SK-N-SH treated with all-trans-retinoic acid at 6 μM for 48 hours (cell line): ENCODE measurements around the gene C1QL1.

Experiments
- ARNTL ChIP-seq: fragments of 450-650 bp; formaldehyde crosslinking; IDR thresholded peaks from 2 replicates; pipeline ENCODE4 v1.5.0; 2020; ENCODE audit warnings: low read depth, mild to moderate bottlenecking, moderate library complexity, borderline replicate concordance
- BACH2 ChIP-seq: fragments of 250-450 bp; sonication (Bioruptor Pico); IDR thresholded peaks from 2 replicates; pipeline ENCODE4 v1.9.0; 2021; ENCODE audit warnings: mild to moderate bottlenecking, borderline replicate concordance
- CREB5 ChIP-seq: fragments of 250-450 bp; sonication (Bioruptor Pico); IDR thresholded peaks from 2 replicates; pipeline ENCODE4 v1.5.1; 2020; ENCODE audit warnings: low read depth, mild to moderate bottlenecking, moderate library complexity
- CSDC2 ChIP-seq: fragments of 250-450 bp; sonication (Bioruptor Pico); IDR thresholded peaks from 2 replicates; pipeline ENCODE4 v1.5.0; 2020; ENCODE audit warnings: mild to moderate bottlenecking, moderate library complexity
- GLIS3 ChIP-seq: fragments of 250-450 bp; sonication (Bioruptor Pico); IDR thresholded peaks from 2 replicates; pipeline ENCODE4 v1.5.0; 2020; ENCODE audit warnings: mild to moderate bottlenecking, moderate library complexity
- PATZ1 ChIP-seq: fragments of 250-450 bp; sonication (Bioruptor Pico); IDR thresholded peaks from 2 replicates; pipeline ENCODE4 v1.8.0; 2020; ENCODE audit warnings: mild to moderate bottlenecking, moderate library complexity, borderline replicate concordance
- PPARA ChIP-seq: fragments of 250-450 bp; sonication (Bioruptor Pico); IDR thresholded peaks from 2 replicates; pipeline ENCODE4 v1.5.0; 2020; ENCODE audit warnings: mild to moderate bottlenecking, borderline replicate concordance
- TCF4 ChIP-seq: fragments of 250-450 bp; sonication (Bioruptor Pico); IDR thresholded peaks from 2 replicates; pipeline ENCODE4 v1.8.0; 2021; ENCODE audit warnings: mild to moderate bottlenecking, moderate library complexity, borderline replicate concordance
- TOX ChIP-seq: fragments of 250-450 bp; sonication (Bioruptor Pico); IDR thresholded peaks from 2 replicates; pipeline ENCODE4 v1.8.0; 2021; ENCODE audit warnings: mild to moderate bottlenecking, moderate library complexity, borderline replicate concordance
- TSHZ2 ChIP-seq: fragments of 250-450 bp; sonication (Bioruptor Pico); IDR thresholded peaks from 2 replicates; pipeline ENCODE4 v1.5.0; 2020; ENCODE audit warnings: mild to moderate bottlenecking, moderate library complexity
- ZC3H10 ChIP-seq: fragments of 250-450 bp; sonication (Bioruptor Pico); IDR thresholded peaks from 2 replicates; pipeline ENCODE4 v1.5.1; 2021; ENCODE audit warnings: mild to moderate bottlenecking, moderate library complexity
- ZFP3 ChIP-seq: fragments of 250-450 bp; sonication (Bioruptor Pico); IDR thresholded peaks from 2 replicates; pipeline ENCODE4 v1.5.0; 2020; ENCODE audit warnings: mild to moderate bottlenecking, moderate library complexity
- ZFP30 ChIP-seq: fragments of 450-650 bp; formaldehyde crosslinking; IDR thresholded peaks from 2 replicates; pipeline ENCODE4 v1.5.0; 2022; ENCODE audit warnings: mild to moderate bottlenecking, moderate library complexity
- ZNF70 ChIP-seq: fragments of 450-650 bp; formaldehyde crosslinking; IDR thresholded peaks from 2 replicates; pipeline ENCODE4 v1.5.0; 2020; ENCODE audit warnings: mild to moderate bottlenecking, moderate library complexity

GRCh38 chr17:44995436-44996001, 27.4 kb upstream of the C1QL1 start:
- TF ChIP-seq PATZ1 (CRISPR knock-in tag): no peak
- TF ChIP-seq GLIS3 (CRISPR knock-in tag): no peak
- TF ChIP-seq ARNTL (CRISPR knock-in tag): no peak
- no peak for TF ChIP-seq ZFP30 (CRISPR knock-in tag)
- no peak for TF ChIP-seq ZFP3 (CRISPR knock-in tag)
- TF ChIP-seq ZNF70: no peak
- no peak for TF ChIP-seq CSDC2
- no peak for TF ChIP-seq ZC3H10 (CRISPR knock-in tag)
- no peak for TF ChIP-seq BACH2
- TF ChIP-seq PPARA: no peak
- TF ChIP-seq TSHZ2 (CRISPR knock-in tag): no peak
- no peak for TF ChIP-seq TOX
- TF ChIP-seq TCF4 (CRISPR knock-in tag): no peak
- TF ChIP-seq CREB5 (CRISPR knock-in tag): no peak
